ENCODE measurements around the gene TLCD2. TPM values are rescaled to one million over a fixed set of nuclear protein-coding genes. Genes with fewer than 3 reads are reported as not detected.
A peak's percentile ranks its signal among the peaks of the same experiment; 100 is the strongest.

TLCD2 gene
- total and polyA plus RNA-seq, 2 of the 13 experiments (the other 11 are each of a cell fraction or from before 2014, with no cell fraction given) = 0.90 to 1.1 TPM

GRCh38 chr17:1716912-1717695 is 6.9 kb upstream of the TLCD2 start (continued):
- no peak for TF ChIP-seq REXO4 (CRISPR knock-in tag; IDR thresholded peaks at IDR 0.05; ENCODE audit: borderline replicate concordance)
- no peak for TF ChIP-seq ZUFSP (CRISPR knock-in tag; IDR thresholded peaks at IDR 0.05; ENCODE audit: borderline replicate concordance)
- TF ChIP-seq ZNF207 (IDR thresholded peaks at IDR 0.05; ENCODE audit: borderline replicate concordance) = no peak
- TF ChIP-seq ETS1 (CRISPR knock-in tag; IDR thresholded peaks at IDR 0.05) = no peak
- no peak for TF ChIP-seq SMAD3 (CRISPR knock-in tag; IDR thresholded peaks at IDR 0.05)
- TF ChIP-seq CCAR2 (optimal IDR thresholded peaks at IDR 0.05; ENCODE audit: low read depth, low read length) = no peak
- TF ChIP-seq MYC (CRISPR knock-in tag; IDR thresholded peaks at IDR 0.05; ENCODE audit: borderline replicate concordance) = no peak; the same call in 1 of the 2 replicates
- no peak for TF ChIP-seq ZNF343 (CRISPR knock-in tag; IDR thresholded peaks at IDR 0.05)
- TF ChIP-seq ATF7-NPFF (CRISPR knock-in tag; IDR thresholded peaks at IDR 0.05; ENCODE audit: low read depth) = no peak
- TF ChIP-seq ZNF850 (CRISPR knock-in tag; conservative IDR thresholded peaks at IDR 0.05) = no peak
- no peak for TF ChIP-seq ZSCAN22 (CRISPR knock-in tag; IDR thresholded peaks at IDR 0.05)
- TF ChIP-seq ZKSCAN1 (IDR thresholded peaks at IDR 0.05; ENCODE audit: low read length) = no peak
- TF ChIP-seq SRSF1 (optimal IDR thresholded peaks at IDR 0.05; ENCODE audit: low read depth, low read length) = no peak
- peak; percentile 78 for TF ChIP-seq RARA (CRISPR knock-in tag; IDR thresholded peaks at IDR 0.05)
- TF ChIP-seq ZFY (CRISPR knock-in tag; IDR thresholded peaks at IDR 0.05) = peak; percentile 57; the same call in 1 of the 2 replicates
- no peak for TF ChIP-seq ARNT2 (CRISPR knock-in tag; IDR thresholded peaks at IDR 0.05; ENCODE audit: low read depth)
- TF ChIP-seq CBX1 (IDR thresholded peaks at IDR 0.05; ENCODE audit: low read depth) = no peak
- TF ChIP-seq HMG20B (CRISPR knock-in tag; conservative IDR thresholded peaks at IDR 0.05) = 0 out of 2 replicates have a peak, but pooled peaks have one; percentile 27
- no peak for TF ChIP-seq ATF3 (CRISPR knock-in tag; IDR thresholded peaks at IDR 0.05)
- TF ChIP-seq ZSCAN21 (CRISPR knock-in tag; IDR thresholded peaks at IDR 0.05; ENCODE audit: borderline replicate concordance) = no peak
- no peak for TF ChIP-seq ZNF276 (CRISPR knock-in tag; IDR thresholded peaks at IDR 0.05; ENCODE audit: low read depth)
- TF ChIP-seq SP1 (IDR thresholded peaks at IDR 0.05) = no peak
- TF ChIP-seq SP1 (CRISPR knock-in tag; IDR thresholded peaks at IDR 0.05) = no peak; the same call in 1 of the 2 replicates

All from HepG2 (cell line).